Measurements from ENCODE around the gene EBP. TPM values are rescaled to one million over a fixed set of nuclear protein-coding genes. Genes with fewer than 3 reads are reported as not detected.

The EBP gene
- total and polyA plus RNA-seq, 2 donors (not counting 3 experiments of a cell fraction or from before 2014, with no cell fraction given): 102 to 183 TPM

- Histone ChIP-seq H3K9ac (replicated peaks; ENCODE audit: extremely low read depth, insufficient read depth, low read length) (peak overlapping the region; percentile 65), H2AFZ (ENCODE audit: low read depth, low read length) (peak overlapping the region; percentile 54), H3K36me3 (ENCODE audit: control insufficient read depth in 2 of 2, extremely low read depth in 1 of 2, insufficient read depth in 2 of 2, low read length in 2 of 2) (peaks cover 0 to 2% of the 10 kb centered on the region in 2 experiments), H3K27me3 (ENCODE audit: control insufficient read depth in 2 of 2, insufficient read depth in 2 of 2, low read length in 2 of 2) (no peaks in the 10 kb centered on the region), H3K4me2 (ENCODE audit: insufficient read depth, low read length) (peak overlapping the region; percentile 25), H3K4me3 (replicated peaks in 1 of 3; ENCODE audit: insufficient read depth in 1 of 3, low read depth in 1 of 3, low read length in 3 of 3) (peak overlapping the region; percentile 45 to 69 (median 65)), H3K9me1 (replicated peaks; ENCODE audit: control insufficient read depth, extremely low read depth, insufficient read depth, low read length) (no peaks in the 10 kb centered on the region), H3K4me1 (ENCODE audit: control insufficient read depth, extremely low read depth, insufficient read depth, low read length) (peaks cover 2% of the 10 kb centered on the region), H3K9me3 (replicated peaks; ENCODE audit: control insufficient read depth, insufficient read depth, low read length) (no peaks in the 10 kb centered on the region), H3K79me2 (ENCODE audit: control insufficient read depth, insufficient read depth, low read length) (peaks cover 13% of the 10 kb centered on the region), H4K20me1 (replicated peaks; ENCODE audit: control insufficient read depth, extremely low read depth, insufficient read depth, low read length) (no peaks in the 10 kb centered on the region), H3K27ac (ENCODE audit: insufficient read depth, low read depth, low read length) (peak overlapping the region; percentile 10)
- no peak for TF ChIP-seq CTCF (IDR thresholded peaks at IDR 0.05; ENCODE audit: extremely low read depth in 1 of 2, insufficient read depth in 1 of 2, low read depth in 1 of 2, low read length in 2 of 2)
- TF ChIP-seq POLR2AphosphoS5 (IDR thresholded peaks at IDR 0.05; ENCODE audit: insufficient read depth, low read depth, low read length): no peak
- TF ChIP-seq MYC (IDR thresholded peaks at IDR 0.05; ENCODE audit: low read depth, low read length): no peak
- TF ChIP-seq FOS (IDR thresholded peaks at IDR 0.05; ENCODE audit: borderline replicate concordance, insufficient read depth, low read length): no peak
- TF ChIP-seq POLR2A (IDR thresholded peaks at IDR 0.05; ENCODE audit: low read depth, low read length): no peak
- TF ChIP-seq MAX (IDR thresholded peaks at IDR 0.05; ENCODE audit: insufficient read depth, insufficient read length): no peak
- TF ChIP-seq JUN (IDR thresholded peaks at IDR 0.05; ENCODE audit: borderline replicate concordance, insufficient read depth, insufficient read length, low read depth): no peak
- TF ChIP-seq EZH2 (IDR thresholded peaks at IDR 0.05; ENCODE audit: borderline replicate concordance, low read depth, low read length, severe bottlenecking): no peak
- TF ChIP-seq GATA2 (IDR thresholded peaks at IDR 0.05; ENCODE audit: insufficient read depth, insufficient read length, low read depth, low read length): no peak
- CTCF ChIA-PET: interaction anchor here (1.1 to 1.5 kb wide), 2 partner anchors 17 to 54 kb away, joined by 3 to 5 read pairs; partner anchors contain the start of gene TBC1D25
- FAIRE-seq (no peak), DNase-seq (ENCODE audit: low read depth, low spot score) (no peak)
- BruUV-seq (replicated peaks): TSS peak; percentile 67
- intact Hi-C loops (cut with micrococcal nuclease) (loop anchor here (5.0 kb wide), 2 partner anchors 45 to 70 kb away; partner anchors contain the start of gene FTSJ1), dilution Hi-C loops (cut with MboI; ENCODE audit: extremely low pct_ligation_motif_present, low sequenced_read_pairs) (no loop called here)
- POLR2A ChIA-PET: interaction anchor here (0.7 kb wide), 1 partner anchor 18 kb away, joined by 4 read pairs; no protein-coding TSS in a partner anchor
These were observed 683 bp downstream of the EBP start for GRCh38 chrX:48522291-48522690.
